Keratinocyte (primary cell): ENCODE data around the gene OASL.

ENCODE experiments used
- CTCF ChIP-seq, 3 experiments: IDR thresholded peaks in 1 of 3; conservative IDR thresholded peaks in 1 of 3; optimal IDR thresholded peaks in 1 of 3; 2 replicates in 2 of 3; 3 replicates in 1 of 3; pipeline versions ENCODE3 to v1.5.1; 2011; ENCODE audit warnings: low read length in 3 of 3, mild to moderate bottlenecking in 3 of 3, moderate library complexity in 2 of 3, control low read depth in 1 of 3, inconsistent platforms in 1 of 3; ENCODE audit not compliant: insufficient read depth in 2 of 3; ENCODE audit errors: extremely low read depth in 1 of 3
- EZH2 ChIP-seq: IDR thresholded peaks from one replicate; pipeline ENCODE4 v1.6.1; 2012; ENCODE audit warnings: inconsistent platforms, mild to moderate bottlenecking, low read length, moderate library complexity

- TF ChIP-seq CTCF (optimal IDR thresholded peaks at IDR 0.05 in 1 of 3, IDR thresholded peaks at IDR 0.05 in 1 of 3, conservative IDR thresholded peaks at IDR 0.05 in 1 of 3; ENCODE audit: extremely low read depth in 1 of 3, insufficient read depth in 2 of 3, low read length in 3 of 3): no peak
- no peak for TF ChIP-seq EZH2
Measured at GRCh38 chr12:120970310-120970709, 68.7 kb downstream of the OASL start.
